ENCODE results near the gene IRAK1BP1. TPM values are rescaled to one million over a fixed set of nuclear protein-coding genes. Genes with fewer than 3 reads are reported as not detected.

IRAK1BP1 gene
- total and polyA plus RNA-seq, 8 donors: 1.4 to 10.6 (median 2.7) TPM

DNA sequence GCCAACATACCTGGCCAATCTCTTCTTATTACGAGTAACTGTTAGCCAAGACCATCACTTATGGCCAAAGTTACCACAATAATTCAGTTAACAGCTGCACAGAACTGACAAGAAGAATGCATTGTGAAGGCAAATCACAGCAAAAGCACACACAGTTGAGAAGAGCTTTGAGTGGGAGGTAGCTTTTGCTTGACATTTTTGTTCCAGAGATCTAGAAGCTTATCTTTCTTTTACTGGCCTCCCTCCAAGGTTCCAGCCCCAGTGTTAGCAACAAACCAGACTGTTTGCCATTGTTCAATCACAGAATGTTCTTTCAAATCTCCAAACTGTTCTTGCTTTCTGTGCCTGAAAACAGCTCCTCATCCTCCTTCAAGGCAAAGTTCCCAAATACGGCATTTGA, 35.9 kb upstream of the IRAK1BP1 start:
- DNase-seq: peak; percentile 37 to 58
- Histone ChIP-seq H3K27ac (peak overlapping the region in 2 of 5 donors; percentile 10 to 31), H3K9me3 (no peaks in the 10 kb centered on the region), H3K4me3 (no peak overlapping the region), H3K27me3 (no peaks in the 10 kb centered on the region), H3K36me3 (no peaks in the 10 kb centered on the region), H3K4me1 (peaks cover 0 to 14% (median 8%) of the 10 kb centered on the region in 4 donors)
- TF ChIP-seq POLR2A (IDR thresholded peaks at IDR 0.05): no peak
- peak in 1 of 3 donors; percentile 13 for TF ChIP-seq POLR2AphosphoS5 (IDR thresholded peaks at IDR 0.05)
- no peak for TF ChIP-seq EP300 (IDR thresholded peaks at IDR 0.05)
- TF ChIP-seq, protein P1, sequence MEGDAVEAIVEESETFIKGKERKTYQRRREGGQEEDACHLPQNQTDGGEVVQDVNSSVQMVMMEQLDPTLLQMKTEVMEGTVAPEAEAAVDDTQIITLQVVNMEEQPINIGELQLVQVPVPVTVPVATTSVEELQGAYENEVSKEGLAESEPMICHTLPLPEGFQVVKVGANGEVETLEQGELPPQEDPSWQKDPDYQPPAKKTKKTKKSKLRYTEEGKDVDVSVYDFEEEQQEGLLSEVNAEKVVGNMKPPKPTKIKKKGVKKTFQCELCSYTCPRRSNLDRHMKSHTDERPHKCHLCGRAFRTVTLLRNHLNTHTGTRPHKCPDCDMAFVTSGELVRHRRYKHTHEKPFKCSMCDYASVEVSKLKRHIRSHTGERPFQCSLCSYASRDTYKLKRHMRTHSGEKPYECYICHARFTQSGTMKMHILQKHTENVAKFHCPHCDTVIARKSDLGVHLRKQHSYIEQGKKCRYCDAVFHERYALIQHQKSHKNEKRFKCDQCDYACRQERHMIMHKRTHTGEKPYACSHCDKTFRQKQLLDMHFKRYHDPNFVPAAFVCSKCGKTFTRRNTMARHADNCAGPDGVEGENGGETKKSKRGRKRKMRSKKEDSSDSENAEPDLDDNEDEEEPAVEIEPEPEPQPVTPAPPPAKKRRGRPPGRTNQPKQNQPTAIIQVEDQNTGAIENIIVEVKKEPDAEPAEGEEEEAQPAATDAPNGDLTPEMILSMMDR (IDR thresholded peaks at IDR 0.05): no peak
- intact Hi-C loops (cut with DNase I; ENCODE audit: low total_unique reads): no loop called here
- WGBS, 5 donors: 26 to 55% (median 42%) methylated on average over 2 of the region's 2 CpGs

DNA sequence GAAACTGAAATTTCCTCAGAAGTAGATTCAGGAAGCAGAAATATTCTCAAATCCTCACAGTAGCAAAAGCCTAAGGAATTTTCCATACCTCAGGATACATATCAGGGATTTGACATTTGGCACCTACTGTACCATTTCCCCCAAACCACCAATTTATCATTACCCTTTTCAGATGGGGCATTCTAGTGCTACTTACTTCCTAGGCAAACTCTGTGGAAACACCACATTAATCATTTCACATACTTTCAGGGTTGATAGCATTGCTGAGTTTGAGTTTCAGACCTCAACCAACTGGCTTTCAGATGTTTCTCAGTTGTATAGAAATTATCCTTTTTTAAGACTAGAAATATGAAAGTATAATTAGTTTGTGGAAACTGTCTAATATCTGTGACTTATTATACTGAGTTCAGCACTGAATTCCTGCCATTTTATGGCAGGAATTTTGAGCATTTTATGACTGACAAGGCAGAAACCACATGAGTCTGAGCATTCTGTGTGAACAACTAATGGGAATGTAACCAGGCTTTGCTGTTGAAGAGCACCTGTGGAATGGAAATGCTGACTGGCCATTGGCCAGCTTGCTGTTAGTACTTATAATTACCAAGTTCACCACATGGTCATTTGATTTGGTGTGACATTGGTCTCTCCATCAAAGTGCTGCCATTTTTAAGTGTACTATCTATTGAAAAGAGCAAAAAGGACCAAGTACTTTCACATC, 35.1 kb upstream of the IRAK1BP1 start:
- no peak for TF ChIP-seq POLR2A (IDR thresholded peaks at IDR 0.05)
- TF ChIP-seq, protein P1 (IDR thresholded peaks at IDR 0.05): no peak
- no peak for TF ChIP-seq EP300 (IDR thresholded peaks at IDR 0.05)
- TF ChIP-seq POLR2AphosphoS5 (IDR thresholded peaks at IDR 0.05): no peak
- H3K4me1 ChIP-seq: peaks cover 0 to 14% (median 8%) of the 10 kb centered on the region in 4 donors
- DNase-seq: no peak
- no peaks in the 10 kb centered on the region for H3K27me3 ChIP-seq
- no peaks in the 10 kb centered on the region for H3K36me3 ChIP-seq
- H3K4me3 ChIP-seq: no peak overlapping the region
- no peaks in the 10 kb centered on the region for H3K9me3 ChIP-seq
- intact Hi-C loops (cut with DNase I; ENCODE audit: low total_unique reads): no loop called here
- H3K27ac ChIP-seq: peak overlapping the region in 2 of 5 donors; percentile 10 to 31

DNA sequence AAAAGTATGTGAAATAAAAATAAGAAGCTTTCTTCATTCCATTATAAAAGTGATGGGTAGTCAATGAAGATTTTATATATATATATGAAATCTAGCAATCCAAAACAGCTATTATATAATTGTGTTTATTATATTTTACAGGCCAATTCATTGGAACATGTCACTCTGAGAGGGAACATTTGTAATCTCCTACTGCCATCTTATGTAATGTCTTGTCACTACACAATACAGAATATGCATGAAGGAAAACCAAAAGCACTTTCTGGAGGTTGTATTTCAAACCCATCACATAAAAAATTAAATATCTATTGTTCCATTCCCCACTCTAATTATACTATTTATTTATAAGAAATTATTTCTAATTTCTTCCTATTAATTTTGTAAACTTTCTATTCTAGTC, 31.5 kb upstream of the IRAK1BP1 start:
- Histone ChIP-seq H3K9me3 (no peaks in the 10 kb centered on the region), H3K27me3 (no peaks in the 10 kb centered on the region), H3K4me1 (peaks cover 0 to 13% (median 8%) of the 10 kb centered on the region in 4 donors), H3K36me3 (no peaks in the 10 kb centered on the region), H3K4me3 (no peak overlapping the region), H3K27ac (no peak overlapping the region)
- TF ChIP-seq POLR2AphosphoS5 (IDR thresholded peaks at IDR 0.05): no peak
- no peak for TF ChIP-seq EP300 (IDR thresholded peaks at IDR 0.05)
- TF ChIP-seq, protein P1 (IDR thresholded peaks at IDR 0.05): no peak
- no peak for TF ChIP-seq POLR2A (IDR thresholded peaks at IDR 0.05)
- intact Hi-C loops (cut with DNase I; ENCODE audit: low total_unique reads): no loop called here
- no peak for DNase-seq

DNA sequence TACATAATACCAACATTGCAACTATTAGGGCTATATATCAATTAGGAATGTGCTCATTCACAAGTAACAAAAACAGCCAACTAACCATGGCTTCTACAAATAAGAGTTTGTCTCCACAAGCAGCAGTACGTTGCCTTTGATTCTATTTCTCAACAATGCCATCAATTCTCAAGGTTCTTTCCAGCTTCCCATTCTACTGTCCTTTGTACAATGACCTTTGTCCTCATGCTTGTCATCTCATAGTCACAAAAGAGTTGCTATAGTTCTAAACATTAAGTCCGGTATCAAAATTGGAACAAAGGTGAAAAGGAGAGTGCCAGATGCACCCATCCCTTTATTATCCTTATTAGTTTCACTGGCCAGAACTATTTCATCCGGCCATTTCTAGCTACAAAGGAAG, 30.8 kb upstream of the IRAK1BP1 start:
- DNase-seq: no peak
- Histone ChIP-seq H3K4me3 (no peak overlapping the region), H3K27me3 (no peaks in the 10 kb centered on the region), H3K27ac (no peak overlapping the region), H3K36me3 (no peaks in the 10 kb centered on the region), H3K9me3 (no peaks in the 10 kb centered on the region), H3K4me1 (peaks cover 0 to 8% (median 6%) of the 10 kb centered on the region in 4 donors)
- TF ChIP-seq EP300 (IDR thresholded peaks at IDR 0.05) (no peak), POLR2A (IDR thresholded peaks at IDR 0.05) (no peak), POLR2AphosphoS5 (IDR thresholded peaks at IDR 0.05) (no peak)
- TF ChIP-seq, protein P1 (IDR thresholded peaks at IDR 0.05): no peak
- 58 to 70% (median 64%) methylated on average over 3 of the region's 3 CpGs for WGBS, 5 donors
- intact Hi-C loops (cut with DNase I; ENCODE audit: low total_unique reads): no loop called here

Measured in stomach (tissue), 9 donors.